Stimulated activated CD8-positive, alpha-beta memory T cell treated with anti-CD3 and anti-CD28 coated beads, Interleukin-4, amount 100 ng/mL, for 1 hour (primary cell): Measurements from ENCODE around the gene MGAT4B.

ENCODE experiments used
- DNase-seq, 2 donors: peaks; one replicate each; pipeline ENCODE4 v3.0.0-alpha.2; 2020; ENCODE audit warnings: low read depth in 2 of 2, low spot score in 1 of 2

The MGAT4B gene

GRCh38 chr5:179749857-179750508 lies 56.7 kb downstream of the MGAT4B start:
- DNase-seq: no peak

GRCh38 chr5:179747811-179748210 lies 58.9 kb downstream of the MGAT4B start:
- no peak for DNase-seq
